WTC11 (cell line): ENCODE data around the gene NKAIN4. TPM values are rescaled to one million over a fixed set of nuclear protein-coding genes. Genes with fewer than 3 reads are reported as not detected.

Source experiments
- ATAC-seq: fragments of 200-7000 bp; cut with Tn5 transposase; 2 replicates; pipeline ENCODE4 v1.10.0; 2021; ENCODE audit warnings: mild to moderate bottlenecking, moderate library complexity
- CTCF ChIA-PET: fragments of 300-600 bp; sonication (Branson Sonifier 250); formaldehyde crosslinking; loops from one replicate; lab custom pipeline; 2021; ENCODE audit warnings: antibody characterized with exemption; lab: Charles Lee
- POLR2A ChIA-PET: fragments of 350-600 bp; sonication (Branson Sonifier 250); formaldehyde crosslinking; loops from one replicate; lab custom pipeline; 2021; ENCODE audit warnings: antibody characterized with exemption; lab: Charles Lee
- DNase-seq: peaks from one replicate; pipeline ENCODE4 v3.0.0; 2021; ENCODE audit warnings: low spot score
- H3K27ac Mint-ChIP-seq: 2 replicates; pipeline ENCODE4 v1.8.0; 2021; ENCODE audit warnings: mixed read lengths
- H3K27me3 Mint-ChIP-seq: 2 replicates; pipeline ENCODE4 v1.8.0; 2021; ENCODE audit warnings: low read depth, mild to moderate bottlenecking, moderate library complexity, mixed read lengths
- H3K36me3 Mint-ChIP-seq: 2 replicates; pipeline ENCODE4 v1.8.0; 2021; ENCODE audit warnings: mixed read lengths
- H3K4me1 Mint-ChIP-seq: 2 replicates; pipeline ENCODE4 v1.8.0; 2022; ENCODE audit warnings: mixed read lengths
- H3K4me3 Mint-ChIP-seq: 2 replicates; pipeline ENCODE4 v1.8.0; 2021; ENCODE audit warnings: mild to moderate bottlenecking, moderate library complexity, mixed read lengths
- H3K9me3 Mint-ChIP-seq: 2 replicates; pipeline ENCODE4 v1.8.0; 2021; ENCODE audit warnings: mixed read lengths
- GRHL2 ChIP-seq: fragments of 250-450 bp; sonication (Bioruptor Pico); IDR thresholded peaks from 2 replicates; pipeline ENCODE4 v1.8.0; 2022; ENCODE audit warnings: mild to moderate bottlenecking, moderate library complexity; ENCODE audit not compliant: insufficient replicate concordance, severe bottlenecking
- MXD4 ChIP-seq: fragments of 250-450 bp; sonication (Bioruptor Pico); IDR thresholded peaks from 2 replicates; pipeline ENCODE4 v1.8.0; 2021; ENCODE audit warnings: mild to moderate bottlenecking, moderate library complexity, borderline replicate concordance
- MYBL2 ChIP-seq: sonication (generic); formaldehyde crosslinking; IDR thresholded peaks from 2 replicates; pipeline ENCODE4 v1.8.1; 2023; ENCODE audit warnings: mild to moderate bottlenecking, moderate library complexity, missing genetic modification reagents
- NFYB ChIP-seq: sonication (generic); formaldehyde crosslinking; conservative IDR thresholded peaks from 2 replicates; pipeline ENCODE4 v1.8.0; 2022; ENCODE audit warnings: low read depth, missing genetic modification reagents
- RORB ChIP-seq: fragments of 250-450 bp; sonication (Bioruptor Pico); IDR thresholded peaks from 2 replicates; pipeline ENCODE4 v1.9.0; 2021; ENCODE audit warnings: mild to moderate bottlenecking
- SMAD3 ChIP-seq: sonication (generic); formaldehyde crosslinking; IDR thresholded peaks from 2 replicates; pipeline ENCODE4 v1.8.0; 2022; ENCODE audit warnings: missing genetic modification reagents, mild to moderate bottlenecking, borderline replicate concordance
- TCF7 ChIP-seq: sonication (generic); formaldehyde crosslinking; IDR thresholded peaks from 2 replicates; pipeline ENCODE4 v1.8.0; 2022; ENCODE audit warnings: mild to moderate bottlenecking, low read depth, missing genetic modification reagents, moderate library complexity
- TEAD4 ChIP-seq: sonication (generic); formaldehyde crosslinking; IDR thresholded peaks from 2 replicates; pipeline ENCODE4 v1.8.0; 2022; ENCODE audit warnings: mild to moderate bottlenecking, missing genetic modification reagents
- TP53 ChIP-seq: sonication (generic); formaldehyde crosslinking; IDR thresholded peaks from 2 replicates; pipeline ENCODE4 v1.8.1; 2023; ENCODE audit warnings: mild to moderate bottlenecking, missing genetic modification reagents
- ZNF121 ChIP-seq: sonication (generic); formaldehyde crosslinking; IDR thresholded peaks from 2 replicates; pipeline ENCODE4 v1.8.0; 2023; ENCODE audit warnings: missing genetic modification reagents
- ZNF138 ChIP-seq: sonication (generic); formaldehyde crosslinking; conservative IDR thresholded peaks from 2 replicates; pipeline ENCODE4 v1.8.1; 2022; ENCODE audit warnings: mild to moderate bottlenecking, moderate library complexity, missing genetic modification reagents
- ZNF396 ChIP-seq: fragments of 250-450 bp; sonication (Bioruptor Pico); IDR thresholded peaks from 2 replicates; pipeline ENCODE4 v1.8.0; 2021; ENCODE audit warnings: mild to moderate bottlenecking, moderate library complexity, borderline replicate concordance
- ZNF671 ChIP-seq: fragments of 250-450 bp; sonication (Bioruptor Pico); IDR thresholded peaks from 2 replicates; pipeline ENCODE4 v1.8.0; 2021; ENCODE audit warnings: mild to moderate bottlenecking
- total RNA-seq: library from RNA; stranded (reverse); gene quantifications from 3 replicates; pipeline ENCODE4 v1.2.3, GENCODE V29; 2021
- TF ChIP-seq, protein P1 (sequence below): sonication (generic); formaldehyde crosslinking; IDR thresholded peaks from 2 replicates; pipeline ENCODE4 v1.8.1; 2023; ENCODE audit warnings: mild to moderate bottlenecking, missing genetic modification reagents, borderline replicate concordance
- TF ChIP-seq, protein P2 (sequence below): sonication (generic); formaldehyde crosslinking; IDR thresholded peaks from 2 replicates; pipeline ENCODE4 v1.8.1; 2023; ENCODE audit warnings: mild to moderate bottlenecking, missing genetic modification reagents, moderate library complexity
- TF ChIP-seq, protein P3 (sequence below): sonication (generic); formaldehyde crosslinking; IDR thresholded peaks from 2 replicates; pipeline ENCODE4 v1.8.1; 2022; ENCODE audit warnings: low read depth, mild to moderate bottlenecking, moderate library complexity, missing genetic modification reagents, borderline replicate concordance
- TF ChIP-seq, protein P4 (sequence below): sonication (generic); formaldehyde crosslinking; IDR thresholded peaks from 2 replicates; pipeline ENCODE4 v1.8.0; 2023; ENCODE audit warnings: missing genetic modification reagents
- TF ChIP-seq, protein P5 (sequence below): sonication (generic); formaldehyde crosslinking; IDR thresholded peaks from 2 replicates; pipeline ENCODE4 v1.8.1; 2022; ENCODE audit warnings: low read depth, missing genetic modification reagents, borderline replicate concordance
- TF ChIP-seq, protein P6 (sequence below): sonication (generic); formaldehyde crosslinking; IDR thresholded peaks from 2 replicates; pipeline ENCODE4 v1.8.1; 2022; ENCODE audit warnings: missing genetic modification reagents, borderline replicate concordance
- TF ChIP-seq, protein P7 (sequence below): fragments of 250-450 bp; sonication (Bioruptor Pico); IDR thresholded peaks from 2 replicates; pipeline ENCODE4 v1.9.0; 2021; ENCODE audit warnings: mild to moderate bottlenecking

NKAIN4 gene
- total RNA-seq, 1 experiment from 2014 or later: 7.2 TPM

DNA sequence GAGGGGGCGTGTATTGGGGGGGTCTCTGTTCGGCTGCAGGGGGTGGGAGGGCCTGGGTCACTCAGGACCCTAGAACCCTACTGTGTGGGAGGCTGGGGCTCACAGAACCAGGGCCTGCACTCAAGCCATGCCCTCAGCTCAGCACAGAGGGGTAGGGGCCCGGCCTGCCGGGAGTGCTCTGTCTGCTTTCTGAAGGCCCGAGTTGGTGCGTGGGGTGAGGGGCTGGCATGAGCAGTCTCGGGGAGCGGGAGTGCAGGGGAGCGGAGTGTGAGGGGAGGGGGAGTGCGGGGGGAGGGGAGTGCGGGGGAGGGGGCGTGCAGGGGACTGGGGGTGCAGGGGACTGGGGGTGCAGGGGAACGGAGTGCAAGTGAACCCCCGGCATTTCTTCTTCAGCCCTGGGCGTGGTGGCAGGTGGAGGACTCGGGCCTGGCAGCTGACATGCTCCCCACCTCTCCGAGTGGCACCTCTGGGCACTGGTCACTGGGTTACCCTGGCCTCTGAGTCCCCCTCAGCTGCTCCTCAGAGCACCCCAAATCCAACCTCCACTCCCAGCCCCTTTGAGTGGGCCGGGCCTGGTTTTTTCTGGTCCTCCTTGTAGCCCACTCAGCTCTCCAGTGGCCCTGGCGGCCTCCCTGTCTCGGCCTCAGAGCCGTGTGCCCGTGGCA lies 39.7 kb upstream of the NKAIN4 start (continued):
- no peak for TF ChIP-seq RORB (CRISPR knock-in tag)
- TF ChIP-seq, protein P1, sequence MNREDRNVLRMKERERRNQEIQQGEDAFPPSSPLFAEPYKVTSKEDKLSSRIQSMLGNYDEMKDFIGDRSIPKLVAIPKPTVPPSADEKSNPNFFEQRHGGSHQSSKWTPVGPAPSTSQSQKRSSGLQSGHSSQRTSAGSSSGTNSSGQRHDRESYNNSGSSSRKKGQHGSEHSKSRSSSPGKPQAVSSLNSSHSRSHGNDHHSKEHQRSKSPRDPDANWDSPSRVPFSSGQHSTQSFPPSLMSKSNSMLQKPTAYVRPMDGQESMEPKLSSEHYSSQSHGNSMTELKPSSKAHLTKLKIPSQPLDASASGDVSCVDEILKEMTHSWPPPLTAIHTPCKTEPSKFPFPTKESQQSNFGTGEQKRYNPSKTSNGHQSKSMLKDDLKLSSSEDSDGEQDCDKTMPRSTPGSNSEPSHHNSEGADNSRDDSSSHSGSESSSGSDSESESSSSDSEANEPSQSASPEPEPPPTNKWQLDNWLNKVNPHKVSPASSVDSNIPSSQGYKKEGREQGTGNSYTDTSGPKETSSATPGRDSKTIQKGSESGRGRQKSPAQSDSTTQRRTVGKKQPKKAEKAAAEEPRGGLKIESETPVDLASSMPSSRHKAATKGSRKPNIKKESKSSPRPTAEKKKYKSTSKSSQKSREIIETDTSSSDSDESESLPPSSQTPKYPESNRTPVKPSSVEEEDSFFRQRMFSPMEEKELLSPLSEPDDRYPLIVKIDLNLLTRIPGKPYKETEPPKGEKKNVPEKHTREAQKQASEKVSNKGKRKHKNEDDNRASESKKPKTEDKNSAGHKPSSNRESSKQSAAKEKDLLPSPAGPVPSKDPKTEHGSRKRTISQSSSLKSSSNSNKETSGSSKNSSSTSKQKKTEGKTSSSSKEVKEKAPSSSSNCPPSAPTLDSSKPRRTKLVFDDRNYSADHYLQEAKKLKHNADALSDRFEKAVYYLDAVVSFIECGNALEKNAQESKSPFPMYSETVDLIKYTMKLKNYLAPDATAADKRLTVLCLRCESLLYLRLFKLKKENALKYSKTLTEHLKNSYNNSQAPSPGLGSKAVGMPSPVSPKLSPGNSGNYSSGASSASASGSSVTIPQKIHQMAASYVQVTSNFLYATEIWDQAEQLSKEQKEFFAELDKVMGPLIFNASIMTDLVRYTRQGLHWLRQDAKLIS (CRISPR knock-in tag): no peak
- TF ChIP-seq TCF7: no peak
- TF ChIP-seq TP53 (CRISPR knock-in tag): no peak
- no peak for TF ChIP-seq MYBL2 (CRISPR knock-in tag)
- TF ChIP-seq, all 79 proteins: peak for 0

DNA sequence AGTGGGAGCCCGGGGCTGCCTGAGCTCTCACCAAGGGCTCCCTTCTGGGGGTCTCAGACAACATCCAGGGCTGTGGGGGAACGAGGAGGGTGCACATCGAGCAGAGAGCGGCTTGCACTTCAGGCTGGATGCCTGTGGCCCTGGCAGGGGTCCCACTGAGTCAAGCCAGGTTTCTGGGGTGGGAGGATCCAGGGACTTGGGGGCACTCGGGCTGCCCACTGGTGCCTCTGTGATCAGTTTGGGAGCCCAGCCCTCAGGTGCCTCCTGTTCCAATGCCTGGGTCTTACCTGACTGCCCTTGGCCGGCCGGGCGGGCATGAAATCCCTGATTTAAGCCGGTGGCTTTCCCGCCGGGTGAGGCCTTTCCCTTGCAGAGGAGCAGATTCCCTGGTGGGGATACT lies 39.2 kb upstream of the NKAIN4 start:
- ATAC-seq (no peak), DNase-seq (no peak)
- Mint-ChIP-seq H3K27me3 (peaks cover 8% of the 10 kb centered on the region), H3K27ac (no peak overlapping the region), H3K4me1 (peaks cover 20% of the 10 kb centered on the region), H3K9me3 (no peaks in the 10 kb centered on the region), H3K36me3 (peaks cover 3% of the 10 kb centered on the region; the same call in 1 of the 2 replicates), H3K4me3 (no peak overlapping the region)
- ChIA-PET POLR2A (interaction anchor here (1.1 kb wide), 1 partner anchor 21 kb away, joined by 3 read pairs; the partner anchor contains the start of gene ARFGAP1), CTCF (interaction anchor here (0.9 to 8.1 kb wide), 5 partner anchors 12 to 203 kb away, joined by 3 to 79 read pairs (median 26); no protein-coding TSS in a partner anchor)
- TF ChIP-seq, protein P2, sequence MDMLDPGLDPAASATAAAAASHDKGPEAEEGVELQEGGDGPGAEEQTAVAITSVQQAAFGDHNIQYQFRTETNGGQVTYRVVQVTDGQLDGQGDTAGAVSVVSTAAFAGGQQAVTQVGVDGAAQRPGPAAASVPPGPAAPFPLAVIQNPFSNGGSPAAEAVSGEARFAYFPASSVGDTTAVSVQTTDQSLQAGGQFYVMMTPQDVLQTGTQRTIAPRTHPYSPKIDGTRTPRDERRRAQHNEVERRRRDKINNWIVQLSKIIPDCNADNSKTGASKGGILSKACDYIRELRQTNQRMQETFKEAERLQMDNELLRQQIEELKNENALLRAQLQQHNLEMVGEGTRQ (CRISPR knock-in tag): no peak
- TF ChIP-seq, protein P3, sequence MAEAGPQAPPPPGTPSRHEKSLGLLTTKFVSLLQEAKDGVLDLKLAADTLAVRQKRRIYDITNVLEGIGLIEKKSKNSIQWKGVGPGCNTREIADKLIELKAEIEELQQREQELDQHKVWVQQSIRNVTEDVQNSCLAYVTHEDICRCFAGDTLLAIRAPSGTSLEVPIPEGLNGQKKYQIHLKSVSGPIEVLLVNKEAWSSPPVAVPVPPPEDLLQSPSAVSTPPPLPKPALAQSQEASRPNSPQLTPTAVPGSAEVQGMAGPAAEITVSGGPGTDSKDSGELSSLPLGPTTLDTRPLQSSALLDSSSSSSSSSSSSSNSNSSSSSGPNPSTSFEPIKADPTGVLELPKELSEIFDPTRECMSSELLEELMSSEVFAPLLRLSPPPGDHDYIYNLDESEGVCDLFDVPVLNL (CRISPR knock-in tag): no peak
- TF ChIP-seq MXD4 (CRISPR knock-in tag) (no peak), ZNF138 (CRISPR knock-in tag) (no peak), TEAD4 (CRISPR knock-in tag) (no peak), ZNF671 (CRISPR knock-in tag) (no peak), ZNF121 (CRISPR knock-in tag) (no peak), NFYB (CRISPR knock-in tag) (no peak), ZNF396 (CRISPR knock-in tag) (no peak), SMAD3 (CRISPR knock-in tag) (no peak), GRHL2 (CRISPR knock-in tag) (no peak)
- TF ChIP-seq, protein P4, sequence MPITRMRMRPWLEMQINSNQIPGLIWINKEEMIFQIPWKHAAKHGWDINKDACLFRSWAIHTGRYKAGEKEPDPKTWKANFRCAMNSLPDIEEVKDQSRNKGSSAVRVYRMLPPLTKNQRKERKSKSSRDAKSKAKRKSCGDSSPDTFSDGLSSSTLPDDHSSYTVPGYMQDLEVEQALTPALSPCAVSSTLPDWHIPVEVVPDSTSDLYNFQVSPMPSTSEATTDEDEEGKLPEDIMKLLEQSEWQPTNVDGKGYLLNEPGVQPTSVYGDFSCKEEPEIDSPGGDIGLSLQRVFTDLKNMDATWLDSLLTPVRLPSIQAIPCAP (CRISPR knock-in tag): no peak
- TF ChIP-seq, protein P5, sequence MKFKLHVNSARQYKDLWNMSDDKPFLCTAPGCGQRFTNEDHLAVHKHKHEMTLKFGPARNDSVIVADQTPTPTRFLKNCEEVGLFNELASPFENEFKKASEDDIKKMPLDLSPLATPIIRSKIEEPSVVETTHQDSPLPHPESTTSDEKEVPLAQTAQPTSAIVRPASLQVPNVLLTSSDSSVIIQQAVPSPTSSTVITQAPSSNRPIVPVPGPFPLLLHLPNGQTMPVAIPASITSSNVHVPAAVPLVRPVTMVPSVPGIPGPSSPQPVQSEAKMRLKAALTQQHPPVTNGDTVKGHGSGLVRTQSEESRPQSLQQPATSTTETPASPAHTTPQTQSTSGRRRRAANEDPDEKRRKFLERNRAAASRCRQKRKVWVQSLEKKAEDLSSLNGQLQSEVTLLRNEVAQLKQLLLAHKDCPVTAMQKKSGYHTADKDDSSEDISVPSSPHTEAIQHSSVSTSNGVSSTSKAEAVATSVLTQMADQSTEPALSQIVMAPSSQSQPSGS (CRISPR knock-in tag): no peak
- TF ChIP-seq, protein P6, sequence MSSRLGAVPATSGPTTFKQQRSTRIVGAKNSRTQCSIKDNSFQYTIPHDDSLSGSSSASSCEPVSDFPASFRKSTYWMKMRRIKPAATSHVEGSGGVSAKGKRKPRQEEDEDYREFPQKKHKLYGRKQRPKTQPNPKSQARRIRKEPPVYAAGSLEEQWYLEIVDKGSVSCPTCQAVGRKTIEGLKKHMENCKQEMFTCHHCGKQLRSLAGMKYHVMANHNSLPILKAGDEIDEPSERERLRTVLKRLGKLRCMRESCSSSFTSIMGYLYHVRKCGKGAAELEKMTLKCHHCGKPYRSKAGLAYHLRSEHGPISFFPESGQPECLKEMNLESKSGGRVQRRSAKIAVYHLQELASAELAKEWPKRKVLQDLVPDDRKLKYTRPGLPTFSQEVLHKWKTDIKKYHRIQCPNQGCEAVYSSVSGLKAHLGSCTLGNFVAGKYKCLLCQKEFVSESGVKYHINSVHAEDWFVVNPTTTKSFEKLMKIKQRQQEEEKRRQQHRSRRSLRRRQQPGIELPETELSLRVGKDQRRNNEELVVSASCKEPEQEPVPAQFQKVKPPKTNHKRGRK (CRISPR knock-in tag): no peak
- TF ChIP-seq, protein P7, sequence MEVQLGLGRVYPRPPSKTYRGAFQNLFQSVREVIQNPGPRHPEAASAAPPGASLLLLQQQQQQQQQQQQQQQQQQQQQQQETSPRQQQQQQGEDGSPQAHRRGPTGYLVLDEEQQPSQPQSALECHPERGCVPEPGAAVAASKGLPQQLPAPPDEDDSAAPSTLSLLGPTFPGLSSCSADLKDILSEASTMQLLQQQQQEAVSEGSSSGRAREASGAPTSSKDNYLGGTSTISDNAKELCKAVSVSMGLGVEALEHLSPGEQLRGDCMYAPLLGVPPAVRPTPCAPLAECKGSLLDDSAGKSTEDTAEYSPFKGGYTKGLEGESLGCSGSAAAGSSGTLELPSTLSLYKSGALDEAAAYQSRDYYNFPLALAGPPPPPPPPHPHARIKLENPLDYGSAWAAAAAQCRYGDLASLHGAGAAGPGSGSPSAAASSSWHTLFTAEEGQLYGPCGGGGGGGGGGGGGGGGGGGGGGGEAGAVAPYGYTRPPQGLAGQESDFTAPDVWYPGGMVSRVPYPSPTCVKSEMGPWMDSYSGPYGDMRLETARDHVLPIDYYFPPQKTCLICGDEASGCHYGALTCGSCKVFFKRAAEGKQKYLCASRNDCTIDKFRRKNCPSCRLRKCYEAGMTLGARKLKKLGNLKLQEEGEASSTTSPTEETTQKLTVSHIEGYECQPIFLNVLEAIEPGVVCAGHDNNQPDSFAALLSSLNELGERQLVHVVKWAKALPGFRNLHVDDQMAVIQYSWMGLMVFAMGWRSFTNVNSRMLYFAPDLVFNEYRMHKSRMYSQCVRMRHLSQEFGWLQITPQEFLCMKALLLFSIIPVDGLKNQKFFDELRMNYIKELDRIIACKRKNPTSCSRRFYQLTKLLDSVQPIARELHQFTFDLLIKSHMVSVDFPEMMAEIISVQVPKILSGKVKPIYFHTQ (CRISPR knock-in tag): no peak
